H54 (cell line): ENCODE results near the gene GPC1.

Experiments used
- DNase-seq: peaks from one replicate; pipeline ENCODE4 v3.0.0; 2011; ENCODE audit warnings: low spot score, mixed read lengths; ENCODE audit not compliant: insufficient read length
- FAIRE-seq: peaks from 3 replicates; lab custom pipeline; 2011; peaks lifted over from hg19 to GRCh38; lab: Jason Lieb, UNC
- POLR2A ChIP-seq: IDR thresholded peaks from 2 replicates; pipeline ENCODE4 v1.6.1; 2011; ENCODE audit warnings: low read depth, mild to moderate bottlenecking, low read length

GPC1 gene

DNA sequence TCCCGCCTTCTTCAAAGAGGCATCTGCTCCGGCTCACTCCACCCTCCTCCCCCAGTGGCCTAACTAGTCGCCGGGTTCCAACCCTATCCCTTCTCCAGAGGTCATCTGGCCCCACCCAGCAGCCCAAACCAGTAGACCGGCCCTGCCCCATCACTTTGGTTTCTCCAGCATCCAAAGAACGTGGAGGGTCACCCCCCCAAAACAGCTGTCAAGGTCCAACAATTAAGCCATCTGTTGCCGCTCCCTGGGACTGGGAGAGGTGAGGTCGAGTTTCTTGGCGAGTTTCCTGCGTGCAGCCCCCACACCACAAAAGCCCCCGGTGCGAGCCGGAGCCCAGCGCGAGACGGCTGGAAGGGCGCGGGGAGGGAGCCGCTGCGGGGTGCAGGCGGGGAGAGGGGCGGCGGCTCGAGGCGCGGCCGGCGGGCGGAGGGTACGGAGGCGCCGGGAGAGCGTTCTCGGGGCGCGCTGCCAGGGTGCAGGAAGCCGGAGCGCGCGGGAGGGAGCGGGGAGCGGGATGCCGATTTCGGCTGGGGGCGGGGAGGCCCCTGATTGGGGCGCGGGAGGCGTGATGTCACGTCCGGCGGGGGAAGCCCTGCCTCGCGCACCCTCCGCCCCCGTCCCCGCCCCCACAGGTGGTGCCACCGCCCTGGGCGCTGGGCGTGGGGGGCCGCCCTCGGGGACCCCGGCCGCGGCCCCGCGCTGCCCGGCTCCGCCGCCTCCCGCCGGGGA lies 571 bp upstream of the GPC1 start:
- peak; percentile 46; the same call in 1 of the 2 replicates for TF ChIP-seq POLR2A
- DNase-seq, result peak; percentile 89
- no peak for FAIRE-seq

GRCh38 chr2:240435948-240436682 lies 652 bp downstream of the GPC1 start:
- no peak for TF ChIP-seq POLR2A
- FAIRE-seq (no peak), DNase-seq (peak; percentile 55)

GRCh38 chr2:240436683-240437550 lies 1.5 kb downstream of the GPC1 start:
- TF ChIP-seq POLR2A, result no peak
- no peak for DNase-seq
- FAIRE-seq, result no peak

GRCh38 chr2:240437551-240437860 lies 2.0 kb downstream of the GPC1 start:
- FAIRE-seq (no peak), DNase-seq (no peak)
- TF ChIP-seq POLR2A, result no peak

DNA sequence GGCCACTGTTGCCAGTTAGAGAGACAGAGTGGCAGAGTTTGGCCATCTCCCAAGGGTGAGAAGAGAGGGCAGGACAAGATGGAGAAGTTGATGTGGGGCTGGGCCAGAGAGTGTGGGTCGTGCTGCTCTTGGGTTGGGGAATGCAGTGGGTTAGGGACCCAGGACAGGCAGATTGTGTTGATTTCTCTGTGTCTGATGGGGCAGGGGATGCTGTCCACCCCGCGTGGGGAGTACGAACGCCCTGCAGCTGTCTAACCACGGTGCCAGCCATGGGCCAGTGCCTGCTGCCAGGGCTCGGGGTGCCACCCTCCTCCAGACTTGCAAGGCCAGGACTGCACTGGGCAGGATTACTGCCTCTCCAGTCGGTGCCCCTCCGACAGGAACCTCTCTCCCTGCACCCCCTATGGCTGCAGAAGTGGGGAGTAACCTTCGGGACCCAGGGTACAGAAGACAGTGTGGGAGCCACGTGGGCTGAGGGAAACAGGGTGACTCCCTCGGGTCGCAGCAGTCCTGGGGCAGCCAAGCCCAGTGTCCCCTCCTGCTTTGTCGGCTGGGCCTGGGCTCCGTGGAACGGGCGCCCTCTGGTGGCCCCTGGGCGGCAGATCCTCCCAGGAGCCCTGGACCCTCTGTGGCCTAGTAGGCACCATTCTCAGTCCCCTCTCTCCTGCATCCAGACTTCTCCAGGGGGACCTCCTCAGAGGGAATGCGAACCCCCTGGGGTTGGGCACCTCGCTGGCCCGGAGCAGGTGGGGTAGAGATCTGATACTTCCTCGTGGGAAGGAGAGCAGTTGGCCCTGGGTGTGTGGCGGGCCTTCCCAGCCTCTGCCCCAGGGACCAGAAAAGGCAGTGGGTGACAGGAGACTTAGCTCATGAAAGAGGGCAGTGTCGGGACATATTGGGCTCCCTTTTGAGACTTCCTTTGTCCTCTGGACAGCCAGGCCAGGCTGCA lies 2.7 kb downstream of the GPC1 start:
- no peak for FAIRE-seq
- TF ChIP-seq POLR2A, result no peak
- peak; percentile 90 for DNase-seq

GRCh38 chr2:240438810-240439697 lies 3.6 kb downstream of the GPC1 start:
- DNase-seq (no peak), FAIRE-seq (no peak)
- TF ChIP-seq POLR2A, result no peak

DNA sequence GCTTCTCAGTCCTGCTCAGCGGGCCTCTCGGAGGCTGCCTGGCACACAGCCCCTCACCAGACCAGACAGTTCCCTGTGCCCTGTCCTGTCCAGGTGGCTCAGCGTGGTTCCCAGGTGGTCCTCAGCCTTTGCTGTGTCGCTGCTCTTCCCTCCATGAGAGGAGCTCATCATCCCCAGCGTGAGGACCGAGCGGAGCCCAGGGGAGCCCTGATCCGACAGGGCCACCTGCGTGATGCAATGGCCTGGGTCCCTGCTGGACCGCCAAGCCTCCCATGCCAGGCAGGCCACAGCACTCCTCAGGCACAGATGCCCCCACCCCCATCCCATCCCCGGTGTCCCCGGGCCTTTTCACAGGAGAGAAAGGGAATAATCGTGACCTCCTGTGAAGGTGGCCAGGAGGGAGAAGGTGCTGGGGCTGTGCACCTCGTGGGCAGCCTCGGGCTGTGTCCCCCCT lies 4.3 kb downstream of the GPC1 start:
- TF ChIP-seq POLR2A, result no peak
- no peak for DNase-seq
- no peak for FAIRE-seq

DNA sequence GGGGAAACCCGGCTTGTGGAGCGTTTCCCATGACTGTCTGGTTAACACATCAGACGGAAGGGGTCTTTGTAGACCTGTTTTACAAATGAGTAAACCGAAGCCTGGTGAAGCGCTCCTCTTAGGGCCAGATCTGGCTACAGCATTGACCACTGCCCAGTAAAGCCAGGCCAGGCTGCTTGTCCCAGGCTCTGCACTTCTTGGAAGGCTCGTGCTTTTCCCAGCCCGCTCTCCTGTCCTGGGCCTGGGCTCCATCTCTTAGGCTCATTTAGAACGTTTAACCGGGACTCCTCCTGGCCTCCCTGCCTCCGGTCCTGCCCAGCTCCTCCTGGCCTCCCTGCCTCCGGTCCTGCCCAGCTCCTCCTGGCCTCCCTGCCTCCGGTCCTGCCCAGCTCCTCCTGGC lies 4.8 kb downstream of the GPC1 start:
- no peak for TF ChIP-seq POLR2A
- DNase-seq (no peak), FAIRE-seq (no peak)

DNA sequence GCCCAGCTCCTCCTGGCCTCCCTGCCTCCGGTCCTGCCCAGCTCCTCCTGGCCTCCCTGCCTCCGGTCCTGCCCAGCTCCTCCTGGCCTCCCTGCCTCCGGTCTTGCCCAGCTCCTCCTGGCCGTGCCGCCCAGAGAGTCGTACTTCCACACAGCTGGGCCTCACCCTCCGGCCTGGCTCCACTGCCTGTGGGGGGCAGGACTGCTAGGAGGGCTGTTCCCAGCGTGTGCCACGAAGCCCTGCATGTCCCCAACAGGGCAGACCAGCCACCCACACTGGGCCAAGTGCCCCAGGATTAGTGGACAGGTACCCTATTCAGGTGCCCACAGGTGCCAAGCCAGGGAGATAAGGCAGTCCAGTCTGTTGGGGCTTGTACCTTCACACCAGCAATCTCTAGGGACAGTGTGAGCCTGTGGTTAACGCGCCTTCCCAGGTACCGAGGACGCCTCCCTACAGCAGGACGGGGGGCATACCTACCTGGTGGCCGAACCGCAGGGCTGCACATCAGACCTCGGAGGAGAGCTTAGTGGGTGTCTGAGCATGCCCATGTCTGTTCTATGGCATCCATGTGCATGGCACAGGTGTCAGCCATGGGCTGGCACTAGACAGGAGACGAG lies 5.3 kb downstream of the GPC1 start:
- DNase-seq, result no peak
- TF ChIP-seq POLR2A, result no peak
- FAIRE-seq, result no peak

DNA sequence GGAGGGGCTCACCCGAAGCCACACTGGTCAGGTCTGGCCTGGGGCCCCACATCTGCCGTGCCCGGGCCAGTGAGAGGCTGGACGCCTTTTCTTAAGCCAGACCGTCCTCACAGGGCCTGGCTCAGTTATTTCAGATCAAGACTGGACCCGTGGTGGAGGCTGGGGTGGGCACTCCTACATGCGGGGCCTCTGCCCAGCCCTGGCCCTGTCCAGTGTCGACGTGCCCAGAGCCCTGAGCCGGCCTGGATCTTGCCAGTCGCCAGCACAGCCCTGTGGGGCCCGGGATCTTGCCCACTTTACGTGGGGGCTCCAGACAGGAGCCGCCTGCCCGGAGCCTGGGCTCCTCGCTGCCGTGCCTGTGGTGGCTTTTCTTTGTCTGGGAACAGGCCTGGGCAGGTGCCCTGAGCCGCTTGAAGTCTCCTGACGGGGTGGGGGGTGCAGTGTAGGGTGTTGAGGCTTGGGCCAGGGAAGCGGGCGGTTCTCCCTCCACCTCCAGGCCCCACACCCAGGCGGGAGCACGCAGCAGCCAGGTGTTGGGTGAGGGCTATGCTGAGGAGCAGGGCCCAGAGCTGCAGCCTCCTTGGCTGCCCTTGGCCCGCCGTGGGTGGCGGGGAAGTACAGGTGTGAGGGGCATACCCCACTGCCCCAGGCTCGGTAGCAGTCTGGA lies 6.0 kb downstream of the GPC1 start:
- FAIRE-seq (no peak), DNase-seq (no peak)
- TF ChIP-seq POLR2A, result no peak

DNA sequence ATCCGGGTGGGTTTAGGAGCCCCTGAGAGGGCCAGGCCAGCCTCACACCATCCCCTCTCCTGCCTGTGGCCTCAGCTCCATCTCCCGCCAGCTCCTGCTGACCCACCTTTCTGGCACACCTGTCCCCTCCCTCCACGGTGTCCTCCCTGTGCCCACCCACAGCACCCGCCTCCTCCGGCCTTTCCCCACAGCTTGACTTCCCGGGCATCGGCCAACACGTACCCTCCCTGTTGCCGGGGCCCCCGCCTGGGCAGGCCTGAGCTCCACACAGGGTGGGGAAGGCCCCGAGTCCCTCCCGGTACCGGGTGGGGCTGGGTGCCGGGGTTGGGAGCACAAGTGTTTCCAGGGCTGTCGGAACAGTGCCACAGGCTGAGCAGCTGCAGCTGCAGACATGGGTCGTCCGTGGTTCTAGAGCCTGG lies 6.5 kb downstream of the GPC1 start:
- FAIRE-seq (no peak), DNase-seq (no peak)
- no peak for TF ChIP-seq POLR2A
